ENCODE results near the gene COQ8B.
A peak's percentile ranks its signal among the peaks of the same experiment; 100 is the strongest.

Gene COQ8B

GRCh38 chr19:40717880-40718773 lies 1.4 kb upstream of the COQ8B start:
- DNase-seq (ENCODE audit: low read depth in 2 of 2) = no peak

- no peak for DNase-seq (ENCODE audit: low read depth in 2 of 2)
Observed at GRCh38 chr19:40717325-40717879, 716 bp upstream of the COQ8B start.

GRCh38 chr19:40716031-40716481 lies 630 bp downstream of the COQ8B start:
- DNase-seq (ENCODE audit: low read depth in 2 of 2) = peak; percentile 59 to 69

- DNase-seq (ENCODE audit: low read depth in 2 of 2) = peak; percentile 88 to 89
Observed at GRCh38 chr19:40714441-40715299, 2.0 kb downstream of the COQ8B start.

GRCh38 chr19:40713939-40714338 lies 2.7 kb downstream of the COQ8B start:
- DNase-seq (ENCODE audit: low read depth in 2 of 2) = no peak

- DNase-seq (ENCODE audit: low read depth in 2 of 2) = no peak
Observed at GRCh38 chr19:40709817-40710216, 6.9 kb downstream of the COQ8B start.

GRCh38 chr19:40707615-40708014 lies 9.1 kb downstream of the COQ8B start:
- no peak for DNase-seq (ENCODE audit: low read depth in 2 of 2)

GRCh38 chr19:40705950-40706619 lies 10.6 kb downstream of the COQ8B start:
- DNase-seq (ENCODE audit: low read depth in 2 of 2) = no peak

- no peak for DNase-seq (ENCODE audit: low read depth in 2 of 2)
Observed at GRCh38 chr19:40705362-40705651, 11.4 kb downstream of the COQ8B start.

GRCh38 chr19:40704491-40705361 lies 12.0 kb downstream of the COQ8B start:
- no peak for DNase-seq (ENCODE audit: low read depth in 2 of 2)

- no peak for DNase-seq (ENCODE audit: low read depth in 2 of 2)
Observed at GRCh38 chr19:40703029-40703755, 13.5 kb downstream of the COQ8B start.

GRCh38 chr19:40702337-40703012 lies 14.2 kb downstream of the COQ8B start:
- DNase-seq (ENCODE audit: low read depth in 2 of 2) = no peak

- no peak for DNase-seq (ENCODE audit: low read depth in 2 of 2)
Observed at GRCh38 chr19:40701758-40702157, 14.9 kb downstream of the COQ8B start.

GRCh38 chr19:40700083-40700482 lies 16.6 kb downstream of the COQ8B start:
- no peak for DNase-seq (ENCODE audit: low read depth in 2 of 2)

GRCh38 chr19:40697007-40697406 lies 19.7 kb downstream of the COQ8B start:
- DNase-seq (ENCODE audit: low read depth in 2 of 2) = no peak

GRCh38 chr19:40695881-40696280 lies 20.8 kb downstream of the COQ8B start:
- no peak for DNase-seq (ENCODE audit: low read depth in 2 of 2)

- DNase-seq (ENCODE audit: low read depth in 2 of 2) = no peak
Observed at GRCh38 chr19:40693896-40694295, 22.8 kb downstream of the COQ8B start.

- no peak for DNase-seq (ENCODE audit: low read depth in 2 of 2)
Observed at GRCh38 chr19:40693150-40693788, 23.4 kb downstream of the COQ8B start.

- no peak for DNase-seq (ENCODE audit: low read depth in 2 of 2)
Observed at GRCh38 chr19:40692212-40692551, 24.5 kb downstream of the COQ8B start.
